ENCODE data around the gene TSEN54.

The TSEN54 gene

DNA sequence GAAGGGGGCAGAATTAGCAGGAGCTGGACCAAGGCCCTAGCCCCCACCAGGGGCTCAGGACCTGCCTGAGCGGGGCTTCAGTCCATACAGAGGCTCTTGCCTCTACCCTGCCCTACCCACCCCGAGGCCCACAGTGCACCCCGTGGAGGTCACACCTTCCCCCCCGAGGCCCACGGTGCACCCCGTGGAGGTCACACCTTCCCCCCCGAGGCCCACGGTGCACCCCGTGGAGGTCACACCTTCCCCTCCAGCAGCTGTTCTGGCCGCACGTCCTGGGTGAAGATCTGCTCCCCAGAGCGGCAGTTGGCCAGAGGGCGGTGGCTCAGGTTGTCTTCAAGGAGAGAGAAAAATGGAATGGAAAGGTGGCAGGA, 12.4 kb upstream of the TSEN54 start:
- no peak overlapping the region for H3K4me3 ChIP-seq (ENCODE audit: low read depth, low read length)
- ChIA-PET POLR2A (no interaction called here), CTCF (interaction anchor here (0.9 to 3.9 kb wide), 8 partner anchors 9 to 244 kb away, joined by 3 to 15 read pairs (median 3); partner anchors contain the start of gene TSEN54)
- DNase-seq (ENCODE audit: low read depth, low spot score), result no peak
- TF ChIP-seq, protein P1, sequence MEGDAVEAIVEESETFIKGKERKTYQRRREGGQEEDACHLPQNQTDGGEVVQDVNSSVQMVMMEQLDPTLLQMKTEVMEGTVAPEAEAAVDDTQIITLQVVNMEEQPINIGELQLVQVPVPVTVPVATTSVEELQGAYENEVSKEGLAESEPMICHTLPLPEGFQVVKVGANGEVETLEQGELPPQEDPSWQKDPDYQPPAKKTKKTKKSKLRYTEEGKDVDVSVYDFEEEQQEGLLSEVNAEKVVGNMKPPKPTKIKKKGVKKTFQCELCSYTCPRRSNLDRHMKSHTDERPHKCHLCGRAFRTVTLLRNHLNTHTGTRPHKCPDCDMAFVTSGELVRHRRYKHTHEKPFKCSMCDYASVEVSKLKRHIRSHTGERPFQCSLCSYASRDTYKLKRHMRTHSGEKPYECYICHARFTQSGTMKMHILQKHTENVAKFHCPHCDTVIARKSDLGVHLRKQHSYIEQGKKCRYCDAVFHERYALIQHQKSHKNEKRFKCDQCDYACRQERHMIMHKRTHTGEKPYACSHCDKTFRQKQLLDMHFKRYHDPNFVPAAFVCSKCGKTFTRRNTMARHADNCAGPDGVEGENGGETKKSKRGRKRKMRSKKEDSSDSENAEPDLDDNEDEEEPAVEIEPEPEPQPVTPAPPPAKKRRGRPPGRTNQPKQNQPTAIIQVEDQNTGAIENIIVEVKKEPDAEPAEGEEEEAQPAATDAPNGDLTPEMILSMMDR (IDR thresholded peaks at IDR 0.05; ENCODE audit: insufficient read depth, low read length, missing control alignments), result no peak

GRCh38 chr17:75504347-75505151, 11.8 kb upstream of the TSEN54 start:
- no peak for DNase-seq (ENCODE audit: low read depth, low spot score)
- no peak overlapping the region for H3K4me3 ChIP-seq (ENCODE audit: low read depth, low read length)
- ChIA-PET CTCF (interaction anchor here (0.9 to 3.9 kb wide), 7 partner anchors 9 to 243 kb away, joined by 3 to 15 read pairs (median 3); partner anchors contain the start of gene TSEN54), POLR2A (no interaction called here)
- TF ChIP-seq, protein P1 (IDR thresholded peaks at IDR 0.05; ENCODE audit: insufficient read depth, low read length, missing control alignments), result peak; percentile 61

GRCh38 chr17:75505152-75505409, 11.2 kb upstream of the TSEN54 start:
- CTCF ChIA-PET, result interaction anchor here (1.5 to 3.9 kb wide), 3 partner anchors 9 to 243 kb away, joined by 3 to 15 read pairs (median 8); no protein-coding TSS in a partner anchor
- TF ChIP-seq, protein P1 (IDR thresholded peaks at IDR 0.05; ENCODE audit: insufficient read depth, low read length, missing control alignments), result no peak
- DNase-seq (ENCODE audit: low read depth, low spot score), result no peak
- no peak overlapping the region for H3K4me3 ChIP-seq (ENCODE audit: low read depth, low read length)
- POLR2A ChIA-PET, result no interaction called here

GRCh38 chr17:75505640-75506039, 10.7 kb upstream of the TSEN54 start:
- DNase-seq (ENCODE audit: low read depth, low spot score), result no peak
- TF ChIP-seq, protein P1 (IDR thresholded peaks at IDR 0.05; ENCODE audit: insufficient read depth, low read length, missing control alignments), result no peak
- CTCF ChIA-PET, result interaction anchor here (1.5 to 3.9 kb wide), 3 partner anchors 9 to 242 kb away, joined by 3 to 15 read pairs (median 8); no protein-coding TSS in a partner anchor
- H3K4me3 ChIP-seq (ENCODE audit: low read depth, low read length), result no peak overlapping the region
- POLR2A ChIA-PET, result interaction anchor here (1.2 kb wide), 1 partner anchor 11 kb away, joined by 3 read pairs; the partner anchor contains the start of gene TSEN54

- no peak for DNase-seq (ENCODE audit: low read depth, low spot score)
- ChIA-PET CTCF (interaction anchor here (1.9 to 3.9 kb wide), 2 partner anchors 8 to 12 kb away, joined by 8 to 15 read pairs; no protein-coding TSS in a partner anchor), POLR2A (interaction anchor here (1.2 kb wide), 1 partner anchor 10 kb away, joined by 3 read pairs; the partner anchor contains the start of gene TSEN54)
- TF ChIP-seq, protein P1 (IDR thresholded peaks at IDR 0.05; ENCODE audit: insufficient read depth, low read length, missing control alignments), result no peak
- no peak overlapping the region for H3K4me3 ChIP-seq (ENCODE audit: low read depth, low read length)
These were observed 10.2 kb upstream of the TSEN54 start for GRCh38 chr17:75506134-75506533.

- POLR2A ChIA-PET, result interaction anchor here (1.2 kb wide), 1 partner anchor 10 kb away, joined by 3 read pairs; the partner anchor contains the start of gene TSEN54
- CTCF ChIA-PET, result no interaction called here
- DNase-seq (ENCODE audit: low read depth, low spot score), result no peak
- TF ChIP-seq, protein P1 (IDR thresholded peaks at IDR 0.05; ENCODE audit: insufficient read depth, low read length, missing control alignments), result no peak
- H3K4me3 ChIP-seq (ENCODE audit: low read depth, low read length), result no peak overlapping the region
These were observed 9.4 kb upstream of the TSEN54 start for GRCh38 chr17:75506888-75507287.
